Activated CD4-positive, alpha-beta T cell treated with anti-CD3 and anti-CD28 coated beads for 36 hours (primary cell): ENCODE measurements around the gene PLAC1. TPM values are rescaled to one million over a fixed set of nuclear protein-coding genes. Genes with fewer than 3 reads are reported as not detected.

ENCODE experiments used
- ATAC-seq: fragments of 200-7000 bp; cut with Tn5 transposase; one replicate; pipeline ENCODE4 v1.10.0; 2021; ENCODE audit warnings: mild to moderate bottlenecking, moderate library complexity
- CTCF ChIA-PET: fragments of 350-600 bp; sonication (Branson Sonifier 250); formaldehyde crosslinking; loops from one replicate; lab custom pipeline; 2021; ENCODE audit warnings: antibody characterized with exemption; lab: Charles Lee
- POLR2A ChIA-PET: fragments of 350-600 bp; sonication (Branson Sonifier 250); formaldehyde crosslinking; loops from one replicate; lab custom pipeline; 2021; ENCODE audit warnings: antibody characterized with exemption, inconsistent platforms; lab: Charles Lee
- DNase-seq: peaks from one replicate; pipeline ENCODE4 v3.0.0-alpha.2; 2020
- H3K27ac Mint-ChIP-seq: one replicate; pipeline ENCODE4 v1.8.0; 2021; ENCODE audit warnings: mixed read lengths
- H3K27me3 Mint-ChIP-seq: one replicate; pipeline ENCODE4 v1.8.0; 2021; ENCODE audit warnings: mixed read lengths
- H3K36me3 Mint-ChIP-seq: one replicate; pipeline ENCODE4 v1.8.0; 2021; ENCODE audit warnings: low read depth, mixed read lengths
- H3K4me1 Mint-ChIP-seq: one replicate; pipeline ENCODE4 v1.8.0; 2021; ENCODE audit warnings: mixed read lengths
- H3K4me3 Mint-ChIP-seq: one replicate; pipeline ENCODE4 v1.8.0; 2021; ENCODE audit warnings: mild to moderate bottlenecking, moderate library complexity, mixed read lengths
- H3K9me3 Mint-ChIP-seq: one replicate; pipeline ENCODE4 v1.8.0; 2021; ENCODE audit warnings: low read depth, mixed read lengths
- intact Hi-C, 2 experiments: fragments of 100-400 bp; cut with DNase I in 1 of 2; cut with micrococcal nuclease in 1 of 2; formaldehyde crosslinking; loops; one replicate each; pipeline versions ENCODE4 v1.14.2 to v1.15.1; 2022 to 2024; cut with DNase I, micrococcal nuclease
- total RNA-seq, 2 experiments: library from RNA; stranded (reverse); gene quantifications; one replicate each; pipeline ENCODE4 v1.2.3, GENCODE V29; 2021

The PLAC1 gene
- total RNA-seq, 2 experiments from 2014 or later, result 0.18 TPM; not detected in 1

DNA sequence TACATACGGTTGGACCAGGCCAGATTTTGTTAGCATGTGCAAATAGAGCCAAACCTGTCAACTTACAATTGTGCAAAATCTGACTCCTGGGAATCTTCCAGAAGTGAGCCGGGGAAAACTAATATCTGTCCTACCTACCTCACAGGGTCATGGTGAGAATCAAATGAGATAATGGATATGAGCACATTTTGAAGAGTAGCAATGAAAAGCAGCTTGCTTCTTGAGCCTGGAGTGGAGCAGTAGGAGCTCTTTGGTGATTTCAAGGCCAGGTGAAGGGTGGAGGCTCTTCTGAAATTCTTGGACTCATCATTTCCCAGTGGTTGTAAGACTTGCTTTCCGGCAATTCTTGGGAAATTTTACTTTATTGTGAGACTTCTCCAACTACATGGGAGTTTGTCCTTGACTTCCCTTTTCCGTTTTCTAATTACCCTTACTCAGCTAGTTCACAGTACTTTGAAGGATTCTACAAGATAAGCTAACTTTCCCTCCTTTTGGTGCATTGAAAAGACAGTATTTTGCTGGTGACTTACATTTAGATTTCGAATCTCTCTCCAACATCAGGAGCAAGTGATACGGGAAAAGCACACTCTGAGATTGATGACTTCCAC, 12.2 kb downstream of the PLAC1 start:
- H3K4me3 Mint-ChIP-seq, result no peak overlapping the region
- H3K27me3 Mint-ChIP-seq, result peaks cover 34% of the 10 kb centered on the region
- intact Hi-C loops, result no loop called here
- H3K4me1 Mint-ChIP-seq, result peaks cover 6% of the 10 kb centered on the region
- H3K27ac Mint-ChIP-seq, result no peak overlapping the region
- no peaks in the 10 kb centered on the region for H3K36me3 Mint-ChIP-seq
- no peaks in the 10 kb centered on the region for H3K9me3 Mint-ChIP-seq
- no peak for DNase-seq
- CTCF ChIA-PET, result interaction anchor here (0.6 to 1.5 kb wide), 3 partner anchors 12 to 134 kb away, joined by 3 to 5 read pairs (median 4); no protein-coding TSS in a partner anchor
- ATAC-seq, result no peak
- POLR2A ChIA-PET, result no interaction called here

DNA sequence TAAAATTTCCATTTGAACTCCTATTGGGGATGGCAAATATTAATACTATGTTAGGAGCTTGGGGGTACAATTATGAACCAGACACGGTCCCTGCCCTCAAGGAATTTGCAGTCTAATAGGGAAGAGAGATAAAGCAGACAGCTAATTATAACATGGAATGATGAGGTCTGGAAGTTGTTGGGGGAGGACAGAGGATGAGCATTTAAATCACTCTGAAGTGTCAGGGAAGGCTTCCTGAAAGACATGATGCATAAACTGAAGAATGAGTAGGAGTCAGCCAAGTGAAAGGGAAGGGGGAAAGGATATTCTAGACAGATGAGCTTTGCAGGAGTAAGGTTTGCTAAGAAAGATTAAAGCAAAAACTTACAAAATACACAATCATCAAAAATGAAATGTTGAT, 15.9 kb downstream of the PLAC1 start:
- Mint-ChIP-seq H3K27ac (no peak overlapping the region), H3K36me3 (no peaks in the 10 kb centered on the region), H3K9me3 (no peaks in the 10 kb centered on the region), H3K4me1 (peaks cover 6% of the 10 kb centered on the region), H3K4me3 (no peak overlapping the region), H3K27me3 (peaks cover 40% of the 10 kb centered on the region)
- ATAC-seq (no peak), DNase-seq (no peak)
- ChIA-PET POLR2A (no interaction called here), CTCF (interaction anchor here (0.7 kb wide), 1 partner anchor 54 kb away, joined by 4 read pairs; no protein-coding TSS in a partner anchor)
- intact Hi-C loops, result no loop called here

DNA sequence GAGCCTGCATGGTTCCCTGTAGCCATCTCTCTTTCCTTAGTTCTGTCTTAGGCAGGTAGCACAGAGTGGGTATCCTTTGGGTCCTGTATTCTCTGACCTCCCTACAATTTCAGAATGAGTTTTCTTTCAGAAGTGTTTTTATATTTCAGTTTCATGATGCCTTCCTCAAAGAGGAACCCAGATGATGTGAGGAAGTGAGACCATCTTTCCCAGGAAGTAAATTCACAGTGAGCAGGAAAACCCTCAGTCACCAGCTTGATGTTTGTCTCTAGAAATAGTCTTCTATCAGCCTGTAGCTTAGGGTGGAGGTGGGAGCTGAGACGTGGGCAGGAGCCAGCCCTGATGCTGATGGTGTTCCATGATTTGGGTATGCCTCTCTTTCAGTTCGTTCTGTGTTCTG, 16.9 kb downstream of the PLAC1 start:
- intact Hi-C loops, result no loop called here
- DNase-seq (no peak), ATAC-seq (no peak)
- CTCF ChIA-PET, result interaction anchor here (0.6 kb wide), 1 partner anchor 71 kb away, joined by 4 read pairs; no protein-coding TSS in a partner anchor
- Mint-ChIP-seq H3K27me3 (peaks cover 39% of the 10 kb centered on the region), H3K9me3 (no peaks in the 10 kb centered on the region), H3K36me3 (no peaks in the 10 kb centered on the region), H3K27ac (no peak overlapping the region), H3K4me1 (peaks cover 6% of the 10 kb centered on the region), H3K4me3 (no peak overlapping the region)
- POLR2A ChIA-PET, result no interaction called here

DNA sequence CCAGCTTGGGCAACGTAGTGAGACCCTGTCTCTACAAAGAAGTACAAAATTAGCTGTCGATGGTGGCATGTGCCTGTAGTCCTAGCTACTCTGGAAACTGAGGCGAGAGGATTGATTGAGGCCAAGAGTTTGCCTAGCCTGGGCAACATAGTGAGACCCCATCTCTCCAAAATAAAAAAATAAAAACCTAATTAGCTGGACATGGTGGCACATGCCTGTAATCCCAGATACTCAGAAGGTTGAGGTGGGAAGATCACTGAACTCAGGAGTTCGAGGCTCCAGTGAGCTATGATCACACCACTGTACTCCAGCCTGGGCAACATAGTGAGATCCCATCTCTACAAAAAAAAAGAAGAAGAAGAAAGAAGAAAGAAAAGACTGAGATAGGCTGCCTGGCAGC, 17.4 kb downstream of the PLAC1 start:
- Mint-ChIP-seq H3K36me3 (no peaks in the 10 kb centered on the region), H3K4me3 (no peak overlapping the region), H3K4me1 (peaks cover 6% of the 10 kb centered on the region), H3K9me3 (no peaks in the 10 kb centered on the region), H3K27me3 (peaks cover 37% of the 10 kb centered on the region), H3K27ac (no peak overlapping the region)
- DNase-seq, result no peak
- ChIA-PET CTCF (interaction anchor here (0.6 kb wide), 1 partner anchor 71 kb away, joined by 4 read pairs; no protein-coding TSS in a partner anchor), POLR2A (no interaction called here)
- ATAC-seq, result no peak
- intact Hi-C loops, result no loop called here

DNA sequence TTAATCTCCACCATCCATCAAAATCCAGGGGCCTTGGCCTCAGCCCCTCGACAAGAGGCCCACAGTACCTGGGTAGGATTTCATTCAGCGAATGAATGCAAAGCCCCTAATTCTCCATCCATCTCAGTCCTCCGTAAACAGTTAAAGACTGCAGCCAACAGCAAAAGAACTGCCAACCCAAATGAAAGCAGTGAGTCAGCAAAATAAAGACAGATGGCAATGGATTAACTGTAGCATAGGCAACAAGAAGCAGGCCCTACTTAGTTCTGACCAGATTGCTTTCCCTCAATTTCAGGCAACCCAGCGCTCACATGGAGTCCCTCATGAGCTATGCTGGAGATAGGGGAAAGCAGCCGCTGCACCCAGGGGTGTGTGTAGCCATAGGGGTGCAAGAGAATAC, 21.4 kb downstream of the PLAC1 start:
- Mint-ChIP-seq H3K9me3 (no peaks in the 10 kb centered on the region), H3K27ac (no peak overlapping the region), H3K27me3 (peaks cover 26% of the 10 kb centered on the region), H3K36me3 (no peaks in the 10 kb centered on the region), H3K4me1 (peaks cover 13% of the 10 kb centered on the region), H3K4me3 (no peak overlapping the region)
- intact Hi-C loops, result no loop called here
- CTCF ChIA-PET, result interaction anchor here (0.6 kb wide), 1 partner anchor 48 kb away, joined by 4 read pairs; no protein-coding TSS in a partner anchor
- ATAC-seq (no peak), DNase-seq (no peak)
- POLR2A ChIA-PET, result no interaction called here

DNA sequence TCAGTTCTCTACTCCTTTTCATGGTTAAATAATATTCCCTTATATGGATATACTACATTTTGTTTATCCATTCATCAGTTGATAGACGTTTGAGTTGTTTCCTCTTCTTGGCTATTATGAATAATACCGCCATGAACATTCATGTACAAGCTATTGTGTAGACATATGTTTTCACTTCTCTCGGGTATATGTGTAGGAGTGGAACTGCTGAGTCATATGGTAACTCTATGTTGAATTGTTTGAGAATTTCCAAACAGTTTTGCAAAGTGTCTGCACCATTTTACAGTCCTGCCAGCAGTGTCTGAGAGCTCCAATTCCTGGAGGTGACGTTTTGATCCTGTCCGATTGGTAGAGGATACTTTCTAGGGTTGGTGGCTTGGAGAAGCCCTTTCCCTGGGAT, 23.6 kb downstream of the PLAC1 start:
- Mint-ChIP-seq H3K27ac (no peak overlapping the region), H3K27me3 (peaks cover 16% of the 10 kb centered on the region), H3K9me3 (no peaks in the 10 kb centered on the region), H3K4me3 (no peak overlapping the region), H3K36me3 (no peaks in the 10 kb centered on the region), H3K4me1 (peaks cover 6% of the 10 kb centered on the region)
- no peak for DNase-seq
- intact Hi-C loops, result loop anchor here in 1 of 2 experiments (1.0 kb wide), 1 partner anchor 20 kb away; no protein-coding TSS in a partner anchor
- ATAC-seq, result peak; percentile 78
- ChIA-PET POLR2A (no interaction called here), CTCF (interaction anchor here (0.6 to 1.9 kb wide), 5 partner anchors 10 to 719 kb away, joined by 3 to 5 read pairs (median 4); no protein-coding TSS in a partner anchor)

DNA sequence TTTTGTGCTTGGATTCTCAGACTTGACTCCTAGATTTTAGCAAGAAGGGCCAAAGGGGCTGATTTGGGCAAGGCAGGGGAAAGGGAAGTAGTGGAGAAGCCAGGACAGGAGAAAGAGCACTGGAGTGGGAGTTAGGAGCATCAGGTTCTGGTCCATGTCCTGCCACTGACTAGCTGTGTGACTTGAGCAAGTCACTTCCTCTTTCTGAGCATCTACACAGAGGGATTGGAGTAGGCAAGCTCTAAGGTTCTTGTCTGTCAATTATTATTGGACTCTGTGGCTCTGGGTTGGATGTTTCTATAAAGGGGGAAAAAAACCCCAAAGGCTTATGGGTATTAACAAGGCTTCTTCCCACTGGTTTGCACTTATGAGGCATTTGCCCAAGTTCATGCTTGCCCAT, 24.4 kb downstream of the PLAC1 start:
- POLR2A ChIA-PET, result no interaction called here

DNA sequence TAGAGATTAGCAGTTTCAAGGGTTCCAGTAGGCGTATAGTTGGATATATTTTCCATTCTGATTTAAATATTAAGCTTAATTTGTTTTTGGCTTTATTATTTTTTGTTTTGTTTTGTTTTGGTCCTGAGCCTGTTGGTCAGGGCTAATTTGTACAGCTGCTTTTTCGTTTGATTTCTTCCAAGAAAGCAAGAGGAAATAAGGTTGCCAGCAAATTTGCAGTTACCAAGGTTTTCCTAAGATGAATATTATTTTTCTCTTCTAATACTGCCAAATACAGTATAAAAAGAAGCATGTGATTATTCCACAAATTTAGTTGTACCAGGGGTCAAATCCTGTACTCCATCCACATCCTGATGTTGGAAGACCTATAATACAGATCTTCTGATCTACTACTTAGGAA, 24.9 kb downstream of the PLAC1 start:
- DNase-seq, result no peak
- intact Hi-C loops, result no loop called here
- H3K27ac Mint-ChIP-seq, result no peak overlapping the region
- peaks cover 10% of the 10 kb centered on the region for H3K27me3 Mint-ChIP-seq
- peaks cover 6% of the 10 kb centered on the region for H3K4me1 Mint-ChIP-seq
- no peaks in the 10 kb centered on the region for H3K36me3 Mint-ChIP-seq
- H3K4me3 Mint-ChIP-seq, result no peak overlapping the region
- no peaks in the 10 kb centered on the region for H3K9me3 Mint-ChIP-seq
- POLR2A ChIA-PET, result no interaction called here
- ATAC-seq, result no peak
- CTCF ChIA-PET, result interaction anchor here (1.9 kb wide), 1 partner anchor 13 kb away, joined by 5 read pairs; no protein-coding TSS in a partner anchor

More for the DNA sequence above, 24.4 kb downstream of the PLAC1 start:
- no peak overlapping the region for H3K27ac Mint-ChIP-seq
- no peaks in the 10 kb centered on the region for H3K36me3 Mint-ChIP-seq
- CTCF ChIA-PET, result interaction anchor here (1.1 to 1.9 kb wide), 2 partner anchors 9 to 12 kb away, joined by 4 to 5 read pairs; no protein-coding TSS in a partner anchor
- peaks cover 6% of the 10 kb centered on the region for H3K4me1 Mint-ChIP-seq
- H3K9me3 Mint-ChIP-seq, result no peaks in the 10 kb centered on the region
- intact Hi-C loops, result loop anchor here in 1 of 2 experiments (1.0 kb wide), 1 partner anchor 20 kb away; no protein-coding TSS in a partner anchor
- ATAC-seq (no peak), DNase-seq (no peak)
- peaks cover 12% of the 10 kb centered on the region for H3K27me3 Mint-ChIP-seq
- H3K4me3 Mint-ChIP-seq, result no peak overlapping the region

DNA sequence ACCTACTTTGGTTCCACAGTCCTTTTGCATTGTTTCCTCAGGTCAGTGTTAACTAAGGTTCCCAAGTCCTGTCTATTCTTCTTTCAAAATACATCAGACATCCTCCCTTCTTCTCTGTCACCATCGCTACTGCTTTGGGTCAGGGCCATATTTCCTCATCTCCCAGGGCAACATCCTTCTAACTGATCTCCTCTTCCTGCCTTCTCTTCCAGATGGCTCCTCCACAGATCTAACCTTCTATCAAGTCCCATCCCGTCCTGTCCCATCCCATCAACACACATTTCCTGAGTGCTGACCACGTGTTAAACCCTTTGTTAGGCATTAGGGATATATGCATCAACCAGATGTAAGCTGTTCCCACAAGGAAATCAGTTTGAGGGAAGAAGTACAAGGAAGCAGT, 25.9 kb downstream of the PLAC1 start:
- Mint-ChIP-seq H3K27me3 (peaks cover 13% of the 10 kb centered on the region), H3K4me1 (peaks cover 6% of the 10 kb centered on the region), H3K36me3 (no peaks in the 10 kb centered on the region), H3K27ac (no peak overlapping the region), H3K9me3 (no peaks in the 10 kb centered on the region), H3K4me3 (no peak overlapping the region)
- ATAC-seq (no peak), DNase-seq (no peak)
- intact Hi-C loops, result no loop called here
- ChIA-PET POLR2A (no interaction called here), CTCF (interaction anchor here (0.9 kb wide), 1 partner anchor 148 kb away, joined by 3 read pairs; no protein-coding TSS in a partner anchor)

DNA sequence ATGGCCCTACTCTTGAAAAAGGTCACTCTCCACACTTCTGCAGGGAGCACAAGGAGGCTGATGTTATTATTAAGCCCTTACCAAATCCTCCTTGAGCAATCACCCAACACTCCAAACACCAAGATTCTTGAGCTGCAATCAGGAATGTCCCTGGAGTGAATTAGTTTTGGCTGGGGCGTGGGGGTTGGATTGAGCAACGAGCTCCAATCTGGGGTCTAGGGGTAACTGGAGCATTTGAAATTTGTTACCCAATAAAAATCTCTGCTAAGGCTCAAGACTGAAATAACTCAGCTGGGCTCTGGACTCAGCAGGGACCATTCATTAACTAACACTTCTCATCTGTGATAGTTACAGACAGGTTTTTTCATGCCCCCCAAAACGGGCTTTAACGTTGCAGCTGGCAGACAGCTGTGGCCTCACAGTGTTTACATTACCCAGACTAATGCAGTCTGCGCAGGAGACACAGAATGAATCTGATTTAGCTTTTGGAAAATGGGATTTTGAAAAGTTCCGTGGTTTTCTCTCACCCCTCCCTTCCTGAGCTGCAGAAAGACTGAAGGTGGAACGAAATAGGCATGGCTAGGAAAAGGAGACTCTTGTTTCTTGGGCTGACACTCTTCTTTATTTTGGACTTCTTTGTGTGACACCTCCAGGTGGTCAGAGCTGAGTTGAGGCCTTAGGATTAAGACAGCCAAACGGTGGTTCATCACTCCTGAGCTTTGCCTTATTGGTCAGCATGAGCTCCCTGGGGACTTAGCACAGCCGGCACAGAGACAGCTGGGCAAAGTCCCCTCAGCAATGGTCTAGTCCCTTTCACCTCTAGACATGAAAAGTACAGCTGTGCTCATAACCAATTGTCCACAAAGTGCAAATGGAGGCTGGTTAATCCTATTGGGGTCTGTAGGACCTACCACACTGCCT, 26.6 kb downstream of the PLAC1 start:
- ATAC-seq (no peak), DNase-seq (no peak)
- Mint-ChIP-seq H3K4me3 (no peak overlapping the region), H3K27ac (no peak overlapping the region), H3K4me1 (peaks cover 6% of the 10 kb centered on the region), H3K9me3 (no peaks in the 10 kb centered on the region), H3K36me3 (no peaks in the 10 kb centered on the region), H3K27me3 (peaks cover 14% of the 10 kb centered on the region)
- POLR2A ChIA-PET, result interaction anchor here (0.6 kb wide), 1 partner anchor 10 kb away, joined by 3 read pairs; no protein-coding TSS in a partner anchor
- CTCF ChIA-PET, result interaction anchor here (0.9 kb wide), 1 partner anchor 147 kb away, joined by 3 read pairs; no protein-coding TSS in a partner anchor
- intact Hi-C loops, result no loop called here

DNA sequence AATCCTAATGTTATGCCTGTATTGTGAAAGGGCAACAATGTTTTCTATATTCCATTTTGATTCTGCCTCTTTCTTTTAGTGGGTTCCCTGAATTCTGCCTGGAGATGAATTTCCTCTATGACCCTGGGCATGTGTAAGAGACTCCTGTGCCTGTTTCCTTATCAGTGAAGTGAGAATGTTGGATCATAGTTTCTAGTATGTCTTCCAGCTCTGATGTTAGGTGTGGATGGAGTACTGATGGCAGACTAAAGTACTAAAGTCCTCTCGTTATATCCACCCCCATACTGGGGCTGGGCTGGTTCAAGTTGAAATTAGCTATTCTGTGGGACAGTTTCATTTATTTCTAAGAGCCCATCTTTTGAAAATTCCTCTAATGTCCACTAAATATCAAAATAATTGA, 29.6 kb downstream of the PLAC1 start:
- no peak for ATAC-seq
- Mint-ChIP-seq H3K27ac (no peak overlapping the region), H3K4me1 (peaks cover 9% of the 10 kb centered on the region), H3K27me3 (peaks cover 24% of the 10 kb centered on the region), H3K9me3 (no peaks in the 10 kb centered on the region), H3K4me3 (no peak overlapping the region), H3K36me3 (no peaks in the 10 kb centered on the region)
- ChIA-PET CTCF (no interaction called here), POLR2A (no interaction called here)
- DNase-seq, result no peak
- intact Hi-C loops, result no loop called here
